Mucosa of descending colon (tissue), 3 donors: ENCODE data around the gene CACNG3. TPM values are rescaled to one million over a fixed set of nuclear protein-coding genes. Genes with fewer than 3 reads are reported as not detected.

ENCODE experiments used
- ATAC-seq: fragments of 200-7000 bp; cut with Tn5 transposase; one replicate; pipeline ENCODE4 v1.9.1; 2020; ENCODE audit warnings: mild to moderate bottlenecking, moderate library complexity
- DNase-seq, 3 donors: peaks; one replicate each; pipeline ENCODE4 v3.0.0-alpha.2; 2020
- H3K36me3 ChIP-seq: fragments of 200-600 bp; one replicate; pipeline ENCODE4 v1.8.0; 2021; ENCODE audit warnings: low read depth, mild to moderate bottlenecking
- H3K4me1 ChIP-seq: fragments of 200-600 bp; one replicate; pipeline ENCODE4 v1.8.0; 2021; ENCODE audit warnings: low read depth, mild to moderate bottlenecking
- H3K4me3 ChIP-seq: fragments of 200-600 bp; one replicate; pipeline ENCODE4 v1.8.0; 2021; ENCODE audit warnings: mild to moderate bottlenecking
- H3K9me3 ChIP-seq: fragments of 200-600 bp; one replicate; pipeline ENCODE4 v1.8.0; 2021; ENCODE audit warnings: mild to moderate bottlenecking
- CTCF ChIP-seq: fragments of 200-600 bp; IDR thresholded peaks from one replicate; pipeline ENCODE4 v1.8.0; 2022; ENCODE audit warnings: antibody characterized with exemption, mild to moderate bottlenecking
- intact Hi-C, 2 donors: fragments of 100-400 bp; cut with DNase I in 1 of 2; cut with micrococcal nuclease in 1 of 2; formaldehyde crosslinking; loops; one replicate each; pipeline versions ENCODE4 v1.11.0 to v1.11.1; 2022; cut with DNase I, micrococcal nuclease
- total RNA-seq, 3 donors: library from RNA; stranded (reverse); fragmentation: NEBNext Ultra II Directional in 2 of 3; extraction: Animal tissue kit (Norgen Biotek cat#: 25700) in 2 of 3; gene quantifications; one replicate each; pipeline versions ENCODE4 v1.2.1 to v1.2.4, GENCODE V29; 2021 to 2023
- donor health status: DM: no; HTN: no; CAD: no; lungs with moderate emphysema.
- donor health status: DM: no; HTN: no; CAD: no.
- donor health status: DM: no; HTN: yes; CAD: no.

CACNG3 gene
- total RNA-seq, 3 donors from 2014 or later: not detected

GRCh38 chr16:24262816-24263215, 6.7 kb downstream of the CACNG3 start:
- no peaks in the 10 kb centered on the region for H3K36me3 ChIP-seq
- no peaks in the 10 kb centered on the region for H3K9me3 ChIP-seq
- intact Hi-C loops: no loop called here
- no peak for TF ChIP-seq CTCF
- ATAC-seq (no peak), DNase-seq (no peak)
- no peaks in the 10 kb centered on the region for H3K4me1 ChIP-seq
- H3K4me3 ChIP-seq: no peak overlapping the region

GRCh38 chr16:24270721-24271442, 14.7 kb downstream of the CACNG3 start:
- ATAC-seq (no peak), DNase-seq (no peak)
- intact Hi-C loops: no loop called here
- H3K4me3 ChIP-seq: no peak overlapping the region
- no peaks in the 10 kb centered on the region for H3K9me3 ChIP-seq
- no peaks in the 10 kb centered on the region for H3K4me1 ChIP-seq
- no peak for TF ChIP-seq CTCF
- no peaks in the 10 kb centered on the region for H3K36me3 ChIP-seq

- no peak for DNase-seq
- no peak for ATAC-seq
- no peak for TF ChIP-seq CTCF
- H3K9me3 ChIP-seq: no peaks in the 10 kb centered on the region
- no peak overlapping the region for H3K4me3 ChIP-seq
- intact Hi-C loops: no loop called here
- H3K36me3 ChIP-seq: no peaks in the 10 kb centered on the region
- H3K4me1 ChIP-seq: no peaks in the 10 kb centered on the region
These were observed 16.2 kb downstream of the CACNG3 start for GRCh38 chr16:24272379-24272778.

GRCh38 chr16:24273508-24274182, 17.5 kb downstream of the CACNG3 start:
- intact Hi-C loops: no loop called here

GRCh38 chr16:24275413-24275812, 19.3 kb downstream of the CACNG3 start:
- H3K4me1 ChIP-seq: no peaks in the 10 kb centered on the region
- no peak overlapping the region for H3K4me3 ChIP-seq
- ATAC-seq (no peak), DNase-seq (no peak)
- intact Hi-C loops: no loop called here
- no peaks in the 10 kb centered on the region for H3K9me3 ChIP-seq
- no peaks in the 10 kb centered on the region for H3K36me3 ChIP-seq
- TF ChIP-seq CTCF: no peak

More at GRCh38 chr16:24273508-24274182, 17.5 kb downstream of the CACNG3 start:
- Histone ChIP-seq H3K4me1 (no peaks in the 10 kb centered on the region), H3K4me3 (no peak overlapping the region), H3K36me3 (no peaks in the 10 kb centered on the region), H3K9me3 (no peaks in the 10 kb centered on the region)
- no peak for DNase-seq
- no peak for TF ChIP-seq CTCF
- ATAC-seq: no peak
